Glutamatergic neuron (in vitro differentiated cells): Measurements from ENCODE around the gene GDF7. TPM values are rescaled to one million over a fixed set of nuclear protein-coding genes. Genes with fewer than 3 reads are reported as not detected.

Experiments
- DNase-seq: peaks from one replicate; pipeline ENCODE4 v3.0.0; 2022
- H3K27ac Mint-ChIP-seq: one replicate; pipeline ENCODE4 v1.8.0; 2020; ENCODE audit warnings: mild to moderate bottlenecking, mixed read lengths, inconsistent platforms; ENCODE audit not compliant: unreplicated experiment
- H3K27me3 Mint-ChIP-seq: one replicate; pipeline ENCODE4 v1.8.0; 2020; ENCODE audit warnings: mild to moderate bottlenecking, moderate library complexity, mixed read lengths, inconsistent platforms; ENCODE audit not compliant: unreplicated experiment
- H3K36me3 Mint-ChIP-seq: one replicate; pipeline ENCODE4 v1.8.0; 2020; ENCODE audit warnings: mild to moderate bottlenecking, mixed read lengths, inconsistent platforms; ENCODE audit not compliant: unreplicated experiment
- H3K4me1 Mint-ChIP-seq: one replicate; pipeline ENCODE4 v1.8.0; 2020; ENCODE audit warnings: mild to moderate bottlenecking, low read depth, mixed read lengths, inconsistent platforms; ENCODE audit not compliant: unreplicated experiment
- H3K4me3 Mint-ChIP-seq: one replicate; pipeline ENCODE4 v1.8.0; 2020; ENCODE audit warnings: mild to moderate bottlenecking, mixed read lengths, inconsistent platforms; ENCODE audit not compliant: unreplicated experiment
- H3K9me3 Mint-ChIP-seq: one replicate; pipeline ENCODE4 v1.8.0; 2020; ENCODE audit warnings: mild to moderate bottlenecking, moderate library complexity, mixed read lengths, inconsistent platforms; ENCODE audit not compliant: unreplicated experiment
- CTCF ChIP-seq: fragments of 200-600 bp; sonication (generic); IDR thresholded peaks from one replicate; pipeline ENCODE4 v1.5.0; 2021; ENCODE audit not compliant: partially characterized antibody, unreplicated experiment
- total RNA-seq: library from RNA; stranded (reverse); fragmentation: NEBNext Ultra II Directional; extraction: Animal tissue kit (Norgen Biotek cat#: 25700); gene quantifications from one replicate; pipeline ENCODE4 v1.2.1, GENCODE V29; 2021; ENCODE audit not compliant: unreplicated experiment

The GDF7 gene
- total RNA-seq, 1 donor from 2014 or later = not detected

GRCh38 chr2:20680744-20681375, 13.9 kb downstream of the GDF7 start:
- H3K27ac Mint-ChIP-seq = no peak overlapping the region
- DNase-seq = no peak
- TF ChIP-seq CTCF = no peak
- no peak overlapping the region for H3K4me3 Mint-ChIP-seq
- H3K36me3 Mint-ChIP-seq = no peaks in the 10 kb centered on the region
- H3K9me3 Mint-ChIP-seq = no peaks in the 10 kb centered on the region
- H3K4me1 Mint-ChIP-seq = no peaks in the 10 kb centered on the region
- H3K27me3 Mint-ChIP-seq = peaks cover 3% of the 10 kb centered on the region

- Mint-ChIP-seq H3K36me3 (no peaks in the 10 kb centered on the region), H3K4me3 (no peak overlapping the region), H3K27me3 (peaks cover 3% of the 10 kb centered on the region), H3K4me1 (no peaks in the 10 kb centered on the region), H3K9me3 (no peaks in the 10 kb centered on the region), H3K27ac (no peak overlapping the region)
- DNase-seq = peak; percentile 48
- peak; percentile 37 for TF ChIP-seq CTCF
Observed at GRCh38 chr2:20682167-20682920, 15.4 kb downstream of the GDF7 start.

- no peaks in the 10 kb centered on the region for H3K9me3 Mint-ChIP-seq
- no peak for DNase-seq
- H3K4me3 Mint-ChIP-seq = no peak overlapping the region
- H3K27ac Mint-ChIP-seq = no peak overlapping the region
- H3K36me3 Mint-ChIP-seq = no peaks in the 10 kb centered on the region
- no peak for TF ChIP-seq CTCF
- peaks cover 3% of the 10 kb centered on the region for H3K27me3 Mint-ChIP-seq
- H3K4me1 Mint-ChIP-seq = no peaks in the 10 kb centered on the region
Observed at GRCh38 chr2:20684581-20685063, 17.7 kb downstream of the GDF7 start.

- DNase-seq = no peak
- no peak for TF ChIP-seq CTCF
- H3K27ac Mint-ChIP-seq = no peak overlapping the region
- H3K4me3 Mint-ChIP-seq = no peak overlapping the region
- H3K4me1 Mint-ChIP-seq = no peaks in the 10 kb centered on the region
- H3K36me3 Mint-ChIP-seq = no peaks in the 10 kb centered on the region
- peaks cover 2% of the 10 kb centered on the region for H3K27me3 Mint-ChIP-seq
- H3K9me3 Mint-ChIP-seq = no peaks in the 10 kb centered on the region
Observed at GRCh38 chr2:20687260-20687832, 20.4 kb downstream of the GDF7 start.
